HepG2 (cell line): ENCODE measurements around the gene NCOA7.
A peak's percentile ranks its signal among the peaks of the same experiment; 100 is the strongest.

Experiments used
- ETS1 ChIP-seq: sonication (generic); formaldehyde crosslinking; IDR thresholded peaks from 2 replicates; pipeline ENCODE4 v1.4.0; 2020; ENCODE audit warnings: missing genetic modification reagents
- GTF2F1 ChIP-seq: fragments of 150-350 bp; IDR thresholded peaks from 2 replicates; pipeline ENCODE4 v1.6.1; 2014; ENCODE audit warnings: low read length
- ZNF253 ChIP-seq: sonication (generic); formaldehyde crosslinking; IDR thresholded peaks from 2 replicates; pipeline ENCODE4 v1.8.0; 2022; ENCODE audit warnings: mild to moderate bottlenecking, missing genetic modification reagents, borderline replicate concordance
- TF ChIP-seq, protein P1 (sequence below): sonication (generic); formaldehyde crosslinking; IDR thresholded peaks from 2 replicates; pipeline ENCODE4 v1.5.0; 2020; ENCODE audit warnings: mild to moderate bottlenecking, missing genetic modification reagents, moderate library complexity

- TF ChIP-seq ETS1 (peak; percentile 64; the same call in 1 of the 2 replicates), ZNF253 (CRISPR knock-in tag) (peak; percentile 29), GTF2F1 (no peak)
- TF ChIP-seq, protein P1, sequence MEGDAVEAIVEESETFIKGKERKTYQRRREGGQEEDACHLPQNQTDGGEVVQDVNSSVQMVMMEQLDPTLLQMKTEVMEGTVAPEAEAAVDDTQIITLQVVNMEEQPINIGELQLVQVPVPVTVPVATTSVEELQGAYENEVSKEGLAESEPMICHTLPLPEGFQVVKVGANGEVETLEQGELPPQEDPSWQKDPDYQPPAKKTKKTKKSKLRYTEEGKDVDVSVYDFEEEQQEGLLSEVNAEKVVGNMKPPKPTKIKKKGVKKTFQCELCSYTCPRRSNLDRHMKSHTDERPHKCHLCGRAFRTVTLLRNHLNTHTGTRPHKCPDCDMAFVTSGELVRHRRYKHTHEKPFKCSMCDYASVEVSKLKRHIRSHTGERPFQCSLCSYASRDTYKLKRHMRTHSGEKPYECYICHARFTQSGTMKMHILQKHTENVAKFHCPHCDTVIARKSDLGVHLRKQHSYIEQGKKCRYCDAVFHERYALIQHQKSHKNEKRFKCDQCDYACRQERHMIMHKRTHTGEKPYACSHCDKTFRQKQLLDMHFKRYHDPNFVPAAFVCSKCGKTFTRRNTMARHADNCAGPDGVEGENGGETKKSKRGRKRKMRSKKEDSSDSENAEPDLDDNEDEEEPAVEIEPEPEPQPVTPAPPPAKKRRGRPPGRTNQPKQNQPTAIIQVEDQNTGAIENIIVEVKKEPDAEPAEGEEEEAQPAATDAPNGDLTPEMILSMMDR (CRISPR knock-in tag), result peak; percentile 13
Measured at GRCh38 chr6:125790358-125791150, at the start of gene NCOA7.
